Ammon's horn (tissue), 1 donor: Measurements from ENCODE around the gene NOG.

Source experiments
- DNase-seq: peaks from one replicate; pipeline ENCODE4 v3.0.0-alpha.2; 2016; ENCODE audit warnings: low spot score

Gene NOG

DNA sequence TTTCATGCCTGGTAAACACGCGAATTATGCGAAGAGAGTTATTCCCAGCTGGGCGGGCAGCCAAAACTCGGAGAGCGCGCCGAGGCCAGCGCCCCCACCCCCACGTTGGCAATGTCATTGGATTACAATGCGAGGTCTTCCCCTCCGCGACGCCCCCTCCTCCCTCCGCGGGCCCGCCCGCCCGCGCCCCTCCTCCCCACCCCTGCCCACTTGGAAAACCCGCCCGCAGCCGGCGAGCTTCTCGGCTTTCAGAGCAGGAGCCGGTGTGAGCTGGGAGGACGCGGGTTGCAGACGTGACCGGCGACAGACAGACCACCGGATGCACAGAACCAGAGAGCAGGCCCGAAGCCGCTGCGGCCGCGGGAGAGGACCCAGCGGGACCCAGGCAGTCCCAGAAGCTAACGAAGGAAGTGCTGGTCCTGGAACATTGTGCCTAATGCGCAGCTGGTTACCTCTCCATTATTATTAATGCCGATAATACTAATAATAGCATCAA, 4.0 kb downstream of the NOG start:
- DNase-seq, result no peak

GRCh38 chr17:56598466-56598865, 5.0 kb downstream of the NOG start:
- no peak for DNase-seq

DNA sequence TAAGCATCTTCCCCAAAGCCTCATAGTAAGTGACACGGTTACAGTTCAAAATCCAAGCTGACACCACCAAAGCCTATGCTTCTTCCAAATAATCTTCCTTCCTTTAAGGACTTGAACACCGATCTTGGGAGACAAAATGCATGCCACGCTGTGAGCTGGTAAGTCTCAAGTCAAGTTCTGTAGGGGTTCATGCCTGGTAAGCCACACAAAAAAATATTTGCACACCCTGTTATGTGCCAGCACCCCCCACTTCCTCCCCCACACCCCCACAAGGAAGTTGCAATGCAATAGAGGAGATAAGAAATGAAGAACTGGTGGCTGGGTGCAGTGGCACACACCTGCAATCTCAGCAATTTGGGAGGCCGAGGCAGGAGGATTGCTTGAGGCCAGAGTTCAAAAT, 5.6 kb downstream of the NOG start:
- DNase-seq, result no peak

- no peak for DNase-seq
Observed at GRCh38 chr17:56599566-56599965, 6.1 kb downstream of the NOG start.

GRCh38 chr17:56600256-56600655, 6.8 kb downstream of the NOG start:
- DNase-seq, result no peak

- no peak for DNase-seq
Observed at GRCh38 chr17:56601591-56601990, 8.1 kb downstream of the NOG start.

DNA sequence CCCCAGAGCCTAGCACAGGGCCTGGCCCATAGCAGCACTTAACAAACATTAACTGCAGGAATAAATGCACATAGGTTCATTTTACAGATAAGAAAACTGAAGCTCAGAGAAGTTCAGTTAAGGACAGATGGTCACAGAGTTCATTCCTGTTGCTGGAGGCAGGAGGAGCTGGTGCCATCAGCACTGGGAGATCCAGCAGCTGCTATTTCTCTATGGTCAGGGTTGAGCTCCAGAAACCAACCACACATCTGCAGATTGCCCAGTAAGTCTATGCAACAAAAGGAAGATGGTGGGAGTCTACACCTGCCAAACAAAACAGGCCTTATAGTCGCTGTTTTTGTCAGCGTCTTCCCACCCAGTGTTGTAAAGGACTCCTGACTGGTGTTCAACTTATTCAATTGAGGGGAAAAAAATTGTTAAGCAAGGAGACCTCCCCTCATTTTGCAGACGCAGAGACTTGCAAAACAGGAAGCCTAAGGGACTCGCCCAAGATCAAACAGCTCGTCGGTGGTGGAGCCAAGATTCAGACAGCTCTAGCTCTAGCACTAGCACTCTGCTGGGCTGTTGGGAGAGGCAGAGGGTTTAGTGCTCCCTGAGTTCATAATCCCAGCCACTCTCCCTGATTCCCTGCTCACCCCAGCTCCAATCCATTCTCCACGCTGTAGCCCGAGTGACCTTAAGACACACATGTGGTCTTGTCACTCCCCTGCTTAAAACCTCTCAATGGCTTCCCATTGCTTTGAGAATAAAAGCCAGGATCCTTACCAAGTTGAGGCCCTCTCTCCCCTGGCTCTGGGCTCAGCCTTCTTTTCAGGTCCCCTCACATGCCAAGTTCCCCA, 9.0 kb downstream of the NOG start:
- no peak for DNase-seq

GRCh38 chr17:56603486-56604238, 10.2 kb downstream of the NOG start:
- no peak for DNase-seq

DNA sequence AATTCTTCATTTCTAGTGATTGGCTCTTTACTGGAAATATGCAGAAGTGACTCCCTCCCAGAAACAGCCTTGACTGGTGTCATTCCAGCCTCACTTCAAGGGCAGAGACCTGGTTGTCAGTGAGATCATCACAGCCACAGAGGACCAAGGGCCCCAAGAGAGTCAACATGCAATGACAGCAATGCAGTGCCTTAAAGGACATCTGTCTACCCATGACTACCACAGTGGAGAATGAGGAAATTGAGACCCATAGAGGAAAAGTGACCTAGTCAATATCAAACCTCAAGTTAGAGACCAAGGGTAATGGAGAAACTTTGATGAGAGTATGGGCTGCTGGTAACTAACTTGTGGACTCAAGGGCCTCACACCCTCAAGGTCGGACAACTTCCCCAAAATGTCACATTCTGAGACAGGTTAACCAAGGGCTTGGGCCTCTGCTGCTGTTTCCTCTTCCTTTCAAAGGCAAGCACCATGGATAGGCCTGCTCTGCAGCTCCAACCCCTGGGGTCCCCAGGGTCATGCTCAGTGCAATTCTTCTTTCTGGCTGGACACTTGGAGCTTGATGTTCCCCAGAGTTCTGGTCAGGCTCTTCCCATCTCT, 11.3 kb downstream of the NOG start:
- no peak for DNase-seq

DNA sequence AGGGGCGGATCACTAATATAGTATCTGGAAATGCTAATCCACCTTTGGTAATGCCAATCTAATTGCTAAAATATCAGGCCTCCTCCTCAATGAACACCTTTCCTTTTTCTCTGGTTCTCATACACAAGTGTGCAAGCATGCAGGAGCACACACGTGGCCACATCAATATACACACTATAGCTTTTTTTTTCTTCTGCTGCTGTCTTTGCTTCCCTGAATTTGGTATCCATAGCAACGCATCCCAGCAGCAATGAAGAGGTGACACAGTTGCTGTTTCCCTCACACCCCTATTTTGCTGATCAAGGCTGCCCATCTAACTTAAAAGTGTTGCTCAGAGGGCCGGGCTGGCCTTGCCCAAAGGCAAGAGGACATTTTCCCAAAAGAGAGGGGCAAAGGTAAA, 15.4 kb downstream of the NOG start:
- DNase-seq, result no peak

- DNase-seq, result no peak
Observed at GRCh38 chr17:56610321-56610720, 16.8 kb downstream of the NOG start.

GRCh38 chr17:56613131-56613530, 19.6 kb downstream of the NOG start:
- DNase-seq, result no peak

- no peak for DNase-seq
Observed at GRCh38 chr17:56614522-56614921, 21.0 kb downstream of the NOG start.

- DNase-seq, result no peak
Observed at GRCh38 chr17:56616239-56616638, 22.7 kb downstream of the NOG start.

GRCh38 chr17:56623383-56623782, 29.9 kb downstream of the NOG start:
- DNase-seq, result no peak

GRCh38 chr17:56624309-56624708, 30.8 kb downstream of the NOG start:
- no peak for DNase-seq

DNA sequence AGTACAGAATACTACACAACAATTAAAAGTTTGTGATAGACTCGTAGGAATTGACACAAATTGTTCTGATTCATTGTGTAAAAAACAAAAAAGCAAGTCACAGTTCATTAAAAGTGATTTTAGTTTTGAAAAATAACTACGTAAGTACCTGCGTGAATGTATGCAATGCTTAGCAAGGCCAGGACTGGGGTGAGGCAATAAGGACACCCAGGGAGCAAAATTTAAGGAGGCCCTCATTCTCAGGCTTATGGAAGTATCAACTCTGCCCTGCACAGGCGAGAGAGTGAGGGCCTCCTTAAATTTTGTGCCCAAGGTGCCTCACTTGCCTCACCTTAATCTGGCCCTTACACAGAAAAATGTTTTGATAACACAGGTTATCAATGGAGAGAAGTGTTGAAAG, 31.4 kb downstream of the NOG start:
- no peak for DNase-seq

DNA sequence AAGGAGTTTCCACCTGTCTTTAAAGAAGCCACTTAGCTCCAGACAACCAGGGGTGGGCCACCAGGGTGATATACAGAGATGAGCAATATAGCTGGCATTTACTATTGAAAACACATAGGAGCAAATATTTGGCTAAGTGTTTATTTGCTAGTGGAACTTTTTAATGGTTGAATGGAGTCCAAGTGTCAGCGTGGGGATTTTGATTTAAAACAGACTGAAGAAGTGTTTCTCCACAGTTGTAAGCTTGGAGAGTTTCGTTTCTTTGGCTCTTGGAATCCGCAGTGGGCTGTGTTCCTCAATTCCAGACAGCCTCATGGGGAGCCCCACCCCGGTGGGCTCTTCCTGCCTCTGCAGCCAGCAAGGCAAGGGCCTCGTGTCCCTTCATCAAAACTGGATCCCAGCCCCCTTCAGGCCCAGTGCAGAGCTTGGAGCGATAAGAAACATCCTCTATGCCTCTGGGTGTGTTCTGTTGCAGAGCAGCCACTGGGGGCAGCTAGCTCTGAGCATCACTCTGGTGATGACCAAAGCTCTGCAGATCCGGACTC, 36.1 kb downstream of the NOG start:
- no peak for DNase-seq

GRCh38 chr17:56630202-56630601, 36.7 kb downstream of the NOG start:
- DNase-seq, result no peak

GRCh38 chr17:56633681-56634080, 40.2 kb downstream of the NOG start:
- no peak for DNase-seq

- DNase-seq, result no peak
Observed at GRCh38 chr17:56635641-56636040, 42.1 kb downstream of the NOG start.

DNA sequence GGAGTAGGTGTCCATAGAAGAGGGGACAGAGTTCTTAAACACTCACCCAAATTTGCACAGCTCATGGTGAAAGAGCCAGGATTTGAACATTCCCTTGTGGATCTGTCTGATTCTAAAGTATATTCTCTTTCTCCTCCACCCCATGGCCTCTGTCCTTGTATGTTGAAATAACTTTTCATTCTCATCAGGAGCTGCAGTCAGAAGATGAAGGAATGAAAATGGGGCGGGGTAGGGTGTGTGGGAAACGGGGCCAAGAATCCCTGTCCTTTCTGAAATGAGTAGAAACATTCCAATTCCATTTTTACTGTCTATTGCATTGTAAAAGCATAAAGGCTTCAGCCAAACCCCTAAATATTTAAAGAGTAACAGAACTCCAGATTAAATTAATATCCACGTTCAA, 42.8 kb downstream of the NOG start:
- no peak for DNase-seq

- DNase-seq, result no peak
Observed at GRCh38 chr17:56637254-56637653, 43.8 kb downstream of the NOG start.
